Measurements from ENCODE around the gene PRRX1. TPM values are rescaled to one million over a fixed set of nuclear protein-coding genes. Genes with fewer than 3 reads are reported as not detected.

PRRX1 gene
- total and polyA plus RNA-seq, 12 donors = 6.8 to 23.4 (median 13.6) TPM

DNA sequence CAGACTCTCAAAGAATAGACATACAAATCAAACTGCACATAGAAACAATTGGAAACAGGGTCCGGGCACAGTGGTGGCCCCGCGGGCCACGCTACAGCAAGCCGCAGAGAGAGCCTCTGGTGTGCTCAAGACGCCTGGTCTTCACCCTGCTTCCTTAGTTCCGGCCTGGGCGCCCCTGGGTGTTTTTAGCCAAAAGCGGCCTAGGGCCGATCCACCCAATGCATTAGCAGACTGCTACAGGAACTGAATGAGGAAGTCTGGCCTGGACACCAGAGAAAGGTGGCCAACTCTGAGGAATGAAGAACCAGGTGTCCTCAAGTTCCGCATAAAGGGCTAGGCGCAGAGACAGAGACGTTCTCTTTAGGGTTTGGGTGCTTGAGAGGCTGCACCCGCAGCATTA is 1.7 kb downstream of the PRRX1 start:
- H3K9me3 ChIP-seq (replicated peaks in 1 of 3) = no peaks in the 10 kb centered on the region
- intact Hi-C loops (cut with DNase I) = loop anchor here in 1 of 2 donors (5.0 kb wide), 1 partner anchor 653 kb away; no protein-coding TSS in a partner anchor
- peaks cover 48% of the 10 kb centered on the region for H3K27me3 ChIP-seq
- no peaks in the 10 kb centered on the region for H3K36me3 ChIP-seq (replicated peaks in 1 of 2)
- no peak for DNase-seq
- H3K4me1 ChIP-seq (replicated peaks in 1 of 2) = peaks cover 0 to 9% of the 10 kb centered on the region in 2 donors
- peak overlapping the region in 1 of 5 donors; percentile 70 for H3K27ac ChIP-seq
- H3K4me3 ChIP-seq = peak overlapping the region in 1 of 4 donors; percentile 68
- WGBS, 4 donors = 59 to 65% (median 63%) methylated on average over 5 to 14 of the region's 14 CpGs
- TF ChIP-seq POLR2A (IDR thresholded peaks at IDR 0.05) = no peak
- TF ChIP-seq, protein P1, sequence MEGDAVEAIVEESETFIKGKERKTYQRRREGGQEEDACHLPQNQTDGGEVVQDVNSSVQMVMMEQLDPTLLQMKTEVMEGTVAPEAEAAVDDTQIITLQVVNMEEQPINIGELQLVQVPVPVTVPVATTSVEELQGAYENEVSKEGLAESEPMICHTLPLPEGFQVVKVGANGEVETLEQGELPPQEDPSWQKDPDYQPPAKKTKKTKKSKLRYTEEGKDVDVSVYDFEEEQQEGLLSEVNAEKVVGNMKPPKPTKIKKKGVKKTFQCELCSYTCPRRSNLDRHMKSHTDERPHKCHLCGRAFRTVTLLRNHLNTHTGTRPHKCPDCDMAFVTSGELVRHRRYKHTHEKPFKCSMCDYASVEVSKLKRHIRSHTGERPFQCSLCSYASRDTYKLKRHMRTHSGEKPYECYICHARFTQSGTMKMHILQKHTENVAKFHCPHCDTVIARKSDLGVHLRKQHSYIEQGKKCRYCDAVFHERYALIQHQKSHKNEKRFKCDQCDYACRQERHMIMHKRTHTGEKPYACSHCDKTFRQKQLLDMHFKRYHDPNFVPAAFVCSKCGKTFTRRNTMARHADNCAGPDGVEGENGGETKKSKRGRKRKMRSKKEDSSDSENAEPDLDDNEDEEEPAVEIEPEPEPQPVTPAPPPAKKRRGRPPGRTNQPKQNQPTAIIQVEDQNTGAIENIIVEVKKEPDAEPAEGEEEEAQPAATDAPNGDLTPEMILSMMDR (IDR thresholded peaks at IDR 0.05) = no peak

DNA sequence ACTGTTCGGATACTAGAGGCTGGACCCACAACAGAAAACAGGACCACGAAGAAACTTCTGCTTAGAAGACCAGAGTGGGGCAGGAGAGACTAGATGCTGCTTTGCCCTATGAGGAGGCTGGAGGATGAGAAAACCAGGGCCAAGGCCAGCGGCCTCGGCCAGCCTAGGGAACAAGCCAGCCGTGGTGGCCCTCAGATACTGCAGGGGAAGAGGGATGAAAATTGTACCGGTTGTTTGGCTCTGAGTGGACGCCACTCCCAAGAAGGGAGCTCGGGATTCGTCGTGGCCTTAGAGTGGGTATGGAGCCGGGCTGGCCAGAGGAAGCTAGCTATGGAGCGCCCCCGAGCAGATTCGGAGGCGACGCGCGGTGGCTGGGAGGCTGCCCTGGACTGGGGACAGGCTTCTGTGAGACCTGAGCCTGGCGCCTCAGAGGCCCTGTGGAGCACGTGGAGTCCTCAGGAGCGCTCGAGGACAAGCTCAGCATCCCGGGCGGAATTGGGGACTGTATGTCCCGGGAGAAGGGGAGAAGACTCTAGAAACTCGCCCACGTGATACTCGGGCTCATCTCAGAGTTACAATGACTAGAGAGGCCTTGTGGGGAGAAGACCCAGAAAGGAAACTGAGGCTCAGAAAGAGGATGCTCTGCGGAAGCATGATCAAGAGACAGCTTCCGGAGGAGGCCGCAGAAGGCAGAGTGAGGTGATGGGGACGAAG is 2.8 kb downstream of the PRRX1 start:
- Histone ChIP-seq H3K27ac (peak overlapping the region in 1 of 5 donors; percentile 34), H3K36me3 (replicated peaks in 1 of 2) (no peaks in the 10 kb centered on the region), H3K27me3 (peaks cover 45% of the 10 kb centered on the region), H3K9me3 (replicated peaks in 1 of 3) (no peaks in the 10 kb centered on the region), H3K4me3 (no peak overlapping the region), H3K4me1 (replicated peaks in 1 of 2) (peaks cover 0 to 9% of the 10 kb centered on the region in 2 donors)
- intact Hi-C loops (cut with DNase I) = loop anchor here in 1 of 2 donors (5.0 kb wide), 1 partner anchor 654 kb away; no protein-coding TSS in a partner anchor
- no peak for TF ChIP-seq POLR2A (IDR thresholded peaks at IDR 0.05)
- TF ChIP-seq, protein P1 (IDR thresholded peaks at IDR 0.05) = no peak
- 37 to 56% (median 44%) methylated on average over 29 to 32 of the region's 32 CpGs for WGBS, 4 donors
- no peak for DNase-seq

DNA sequence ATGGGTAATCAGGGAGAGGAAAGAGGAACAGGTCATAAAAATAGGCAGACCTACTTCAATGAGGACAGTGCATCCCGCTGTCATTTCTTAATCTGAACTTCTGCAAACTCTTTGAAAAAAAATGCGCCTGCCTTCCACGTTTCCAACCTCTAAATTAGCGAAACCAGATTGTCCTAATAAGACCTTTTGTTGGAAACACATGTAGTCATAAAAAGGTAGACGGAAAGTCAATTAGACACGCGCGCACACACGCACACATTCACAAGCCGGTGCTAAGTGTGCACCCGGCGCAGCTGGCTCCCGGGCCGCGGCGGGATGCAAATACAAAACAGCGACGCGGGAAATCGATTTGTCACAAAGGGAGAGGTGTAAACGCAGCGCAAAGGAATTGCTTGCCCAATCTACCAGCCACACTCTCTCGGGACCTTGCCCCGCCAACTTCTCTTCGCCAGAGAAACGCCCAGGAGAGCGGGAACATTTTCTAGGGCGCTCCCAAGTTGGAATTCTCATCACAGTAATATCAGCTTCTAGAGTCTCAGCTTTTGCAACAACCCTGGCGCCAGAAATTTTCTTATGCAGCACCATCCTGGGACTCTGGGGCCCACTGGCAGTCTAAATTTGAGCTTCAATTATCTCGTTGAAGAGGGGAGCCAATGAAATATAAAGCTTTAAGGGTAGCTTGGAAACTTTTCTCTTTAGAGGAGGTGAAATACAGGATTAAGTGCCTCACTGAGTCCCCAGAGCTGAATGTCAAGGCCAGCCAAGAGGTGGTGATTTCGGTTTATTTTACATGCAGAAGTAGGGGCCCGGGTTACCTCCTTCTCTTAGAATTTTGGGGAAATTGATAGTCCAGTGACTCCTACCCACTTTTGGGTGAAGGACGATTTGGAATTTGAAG is 4.5 kb downstream of the PRRX1 start:
- no peak for DNase-seq

More for the DNA sequence above, 4.5 kb downstream of the PRRX1 start:
- no peaks in the 10 kb centered on the region for H3K9me3 ChIP-seq (replicated peaks in 1 of 3)
- H3K27ac ChIP-seq = peak overlapping the region in 2 of 5 donors; percentile 12 to 25
- TF ChIP-seq POLR2A (IDR thresholded peaks at IDR 0.05) = no peak
- TF ChIP-seq, protein P1 (IDR thresholded peaks at IDR 0.05) = no peak
- H3K36me3 ChIP-seq (replicated peaks in 1 of 2) = no peaks in the 10 kb centered on the region
- peak overlapping the region in 1 of 4 donors; percentile 23 for H3K4me3 ChIP-seq
- peaks cover 0 to 9% of the 10 kb centered on the region in 2 donors for H3K4me1 ChIP-seq (replicated peaks in 1 of 2)
- H3K27me3 ChIP-seq = peaks cover 38% of the 10 kb centered on the region
- intact Hi-C loops (cut with DNase I) = loop anchor here in 1 of 2 donors (5.0 kb wide), 1 partner anchor 656 kb away; no protein-coding TSS in a partner anchor
- WGBS, 4 donors = 30 to 51% (median 39%) methylated on average over 33 of the region's 33 CpGs

Measured in adrenal gland (tissue), 12 donors.